Testis (tissue), 3 donors: ENCODE measurements around the gene JAM3. TPM values are rescaled to one million over a fixed set of nuclear protein-coding genes. Genes with fewer than 3 reads are reported as not detected.

ENCODE experiments used
- DNase-seq: peaks from one replicate; pipeline ENCODE4 v3.0.0-alpha.2; 2019
- H3K27ac ChIP-seq, 2 donors: fragments of 200-600 bp; sonication (generic); one replicate each; pipeline ENCODE4 v1.5.1; 2019
- H3K27me3 ChIP-seq: fragments of 200-600 bp; sonication (generic); one replicate; pipeline ENCODE4 v1.5.1; 2019
- H3K36me3 ChIP-seq: fragments of 200-600 bp; sonication (generic); one replicate; pipeline ENCODE4 v1.5.1; 2017; ENCODE audit warnings: low read depth; ENCODE audit errors: missing control alignments
- H3K4me1 ChIP-seq: fragments of 200-600 bp; sonication (generic); one replicate; pipeline ENCODE4 v1.5.1; 2019
- H3K4me3 ChIP-seq, 2 donors: fragments of 200-600 bp; sonication (generic); one replicate each; pipeline ENCODE4 v1.5.1; 2017 to 2019
- H3K9me3 ChIP-seq: fragments of 200-600 bp; sonication (generic); one replicate; pipeline ENCODE4 v1.5.1; 2017
- CTCF ChIP-seq, 3 experiments: fragments of 450-650 bp in 2 of 3; fragments of 200-600 bp in 1 of 3; sonication (generic) in 1 of 3; IDR thresholded peaks; one replicate each; pipeline ENCODE4 v1.5.1; 2016 to 2019; ENCODE audit warnings: antibody characterized with exemption in 3 of 3, mild to moderate bottlenecking in 2 of 3, moderate library complexity in 1 of 3
- POLR2A ChIP-seq: fragments of 450-650 bp; IDR thresholded peaks from one replicate; pipeline ENCODE4 v1.6.1; 2017; ENCODE audit warnings: antibody characterized with exemption, mild to moderate bottlenecking, moderate library complexity
- WGBS, 2 donors: methylation state at CpG; one replicate each; pipeline ENCODE4 v1.1.5; 2018; 5-methylcytosine and 5-hydroxymethylcytosine counted together
- intact Hi-C: fragments of 100-400 bp; cut with DNase I; formaldehyde crosslinking; loops from one replicate; pipeline ENCODE4 v1.15.1; 2023; ENCODE audit warnings: low total_unique reads
- polyA plus RNA-seq: library from polyadenylated mRNA; stranded (reverse); fragments of 350-450 nt; fragmentation: Illumina TruSeq; extraction: RNeasy Lipid Tissue Mini Kit (QIAGEN cat#74804); gene quantifications from one replicate; pipeline ENCODE4 v1.2.3, GENCODE V29; 2014; ENCODE audit warnings: low read depth, low replicate concordance; ENCODE audit not compliant: insufficient read depth
- total RNA-seq, 2 donors: library from RNA; depleted of rRNA; stranded (reverse); fragments of >200 nt; gene quantifications; one replicate each; pipeline ENCODE4 v1.2.3, GENCODE V29; 2016

Gene JAM3
- total and polyA plus RNA-seq, 3 donors from 2014 or later: 81.0 to 188 (median 172) TPM

GRCh38 chr11:134140961-134141490 is 72.2 kb downstream of the JAM3 start:
- Histone ChIP-seq H3K27me3 (no peaks in the 10 kb centered on the region), H3K36me3 (no peaks in the 10 kb centered on the region), H3K9me3 (no peaks in the 10 kb centered on the region), H3K4me1 (peaks cover 3% of the 10 kb centered on the region), H3K4me3 (no peak overlapping the region), H3K27ac (no peak overlapping the region)
- intact Hi-C loops: loop anchor here (10.0 kb wide), 1 partner anchor 206 kb away; no protein-coding TSS in a partner anchor
- 63 to 69% methylated on average over 6 to 7 of the region's 7 CpGs for WGBS, 2 donors
- TF ChIP-seq CTCF (IDR thresholded peaks at IDR 0.05): no peak
- no peak for DNase-seq

GRCh38 chr11:134142536-134142935 is 73.7 kb downstream of the JAM3 start:
- WGBS, 2 donors: 72 to 87% methylated on average over 6 of the region's 6 CpGs
- Histone ChIP-seq H3K9me3 (no peaks in the 10 kb centered on the region), H3K4me3 (no peak overlapping the region), H3K4me1 (peaks cover 3% of the 10 kb centered on the region), H3K27me3 (no peaks in the 10 kb centered on the region), H3K27ac (no peak overlapping the region), H3K36me3 (no peaks in the 10 kb centered on the region)
- DNase-seq: no peak
- TF ChIP-seq CTCF (IDR thresholded peaks at IDR 0.05) (no peak), POLR2A (no peak)
- intact Hi-C loops: loop anchor here (10.0 kb wide), 1 partner anchor 208 kb away; no protein-coding TSS in a partner anchor

GRCh38 chr11:134143801-134144200 is 74.9 kb downstream of the JAM3 start:
- Histone ChIP-seq H3K4me3 (no peak overlapping the region), H3K27ac (no peak overlapping the region), H3K27me3 (no peaks in the 10 kb centered on the region), H3K36me3 (no peaks in the 10 kb centered on the region), H3K9me3 (no peaks in the 10 kb centered on the region), H3K4me1 (peaks cover 3% of the 10 kb centered on the region)
- 63 to 64% methylated on average over 3 of the region's 3 CpGs for whole genome bisulfite sequencing, 2 donors
- DNase-seq: no peak
- intact Hi-C loops: loop anchor here (10.0 kb wide), 1 partner anchor 209 kb away; no protein-coding TSS in a partner anchor
- TF ChIP-seq CTCF (IDR thresholded peaks at IDR 0.05): no peak
- no peak for TF ChIP-seq POLR2A

GRCh38 chr11:134144744-134145143 is 75.9 kb downstream of the JAM3 start:
- WGBS, 2 donors: 77 to 83% methylated on average over 5 of the region's 5 CpGs
- Histone ChIP-seq H3K27ac (no peak overlapping the region), H3K36me3 (no peaks in the 10 kb centered on the region), H3K4me3 (no peak overlapping the region), H3K9me3 (no peaks in the 10 kb centered on the region), H3K4me1 (no peaks in the 10 kb centered on the region), H3K27me3 (no peaks in the 10 kb centered on the region)
- TF ChIP-seq POLR2A: no peak
- no peak for TF ChIP-seq CTCF (IDR thresholded peaks at IDR 0.05)
- no peak for DNase-seq
- intact Hi-C loops: loop anchor here (10.0 kb wide), 1 partner anchor 210 kb away; no protein-coding TSS in a partner anchor

GRCh38 chr11:134145715-134146114 is 76.8 kb downstream of the JAM3 start:
- Histone ChIP-seq H3K4me1 (no peaks in the 10 kb centered on the region), H3K36me3 (no peaks in the 10 kb centered on the region), H3K27me3 (no peaks in the 10 kb centered on the region), H3K4me3 (no peak overlapping the region), H3K27ac (no peak overlapping the region), H3K9me3 (no peaks in the 10 kb centered on the region)
- intact Hi-C loops: loop anchor here (10.0 kb wide), 1 partner anchor 211 kb away; no protein-coding TSS in a partner anchor
- 79% methylated on average over 8 of the region's 8 CpGs for WGBS, 2 donors
- no peak for TF ChIP-seq POLR2A
- no peak for TF ChIP-seq CTCF (IDR thresholded peaks at IDR 0.05)
- DNase-seq: no peak
